H1 (cell line): ENCODE measurements around the gene MSI2. TPM values are rescaled to one million over a fixed set of nuclear protein-coding genes. Genes with fewer than 3 reads are reported as not detected.

Source experiments
- CTCF ChIA-PET: fragments of 300-600 bp; sonication (Branson Sonifier 250); formaldehyde crosslinking; loops from one replicate; lab custom pipeline; 2021; ENCODE audit not compliant: partially characterized antibody; lab: Charles Lee
- POLR2A ChIA-PET: fragments of 300-600 bp; sonication (Branson Sonifier 250); formaldehyde crosslinking; loops from one replicate; lab custom pipeline; 2021; ENCODE audit warnings: inconsistent platforms; ENCODE audit not compliant: partially characterized antibody; lab: Charles Lee
- DNase-seq, 2 experiments: peaks; one replicate each; pipeline versions ENCODE4 v3.0.0 to v3.0.0-alpha.2; 2010 to 2022; ENCODE audit warnings: low spot score in 2 of 2, low read depth in 1 of 2, mixed read lengths in 1 of 2
- FAIRE-seq: peaks from 2 replicates; lab custom pipeline; 2011; peaks lifted over from hg19 to GRCh38; lab: Jason Lieb, UNC
- H2AFZ ChIP-seq: 2 replicates; pipeline ENCODE4 v1.8.1; 2012; ENCODE audit warnings: low read length, inconsistent platforms
- H2AK5ac ChIP-seq: 2 replicates; pipeline ENCODE4 v1.6.1; 2013; ENCODE audit warnings: low read depth, low read length
- H2BK120ac ChIP-seq: replicated peaks from 2 replicates; pipeline ENCODE3; 2013; ENCODE audit warnings: low read depth, low read length, inconsistent platforms
- H2BK12ac ChIP-seq: 2 replicates; pipeline ENCODE4 v1.6.1; 2013; ENCODE audit warnings: low read depth, low read length
- H2BK15ac ChIP-seq: 2 replicates; pipeline ENCODE4 v1.6.1; 2013; ENCODE audit warnings: low read length
- H2BK20ac ChIP-seq: 2 replicates; pipeline ENCODE4 v1.6.1; 2013; ENCODE audit warnings: low read length
- H2BK5ac ChIP-seq: 2 replicates; pipeline ENCODE4 v1.6.1; 2013; ENCODE audit warnings: low read depth, low read length
- H3K14ac ChIP-seq: 2 replicates; pipeline ENCODE4 v1.6.1; 2013; ENCODE audit warnings: inconsistent platforms; ENCODE audit not compliant: insufficient read length
- H3K18ac ChIP-seq: 2 replicates; pipeline ENCODE4 v1.6.1; 2013; ENCODE audit warnings: low read length; ENCODE audit errors: extremely low read depth
- H3K23ac ChIP-seq: 2 replicates; pipeline ENCODE4 v1.6.1; 2013; ENCODE audit warnings: inconsistent platforms; ENCODE audit not compliant: insufficient read length
- H3K23me2 ChIP-seq: 2 replicates; pipeline ENCODE4 v1.6.1; 2013; ENCODE audit warnings: low read depth, low read length
- H3K27ac ChIP-seq: 2 replicates; pipeline ENCODE4 v1.6.1; 2011; ENCODE audit warnings: low read depth, low read length, inconsistent platforms
- H3K27me3 ChIP-seq, 4 experiments: replicated peaks in 1 of 4; 1 replicate in 1 of 4; 2 replicates in 3 of 4; pipeline versions ENCODE4 v1.6.1 to v1.8.1; 2011 to 2013; ENCODE audit warnings: low read length in 3 of 4, mild to moderate bottlenecking in 3 of 4, inconsistent platforms in 2 of 4, mixed read lengths in 2 of 4, moderate library complexity in 1 of 4; ENCODE audit not compliant: control insufficient read depth in 3 of 4, insufficient read depth in 3 of 4; ENCODE audit errors: extremely low read depth in 1 of 4
- H3K36me3 ChIP-seq, 4 experiments: 2 replicates each; pipeline versions ENCODE4 v1.6.1 to v1.8.1; 2011 to 2013; ENCODE audit warnings: mild to moderate bottlenecking in 4 of 4, low read length in 3 of 4, moderate library complexity in 2 of 4, control low read depth in 1 of 4, inconsistent platforms in 1 of 4; ENCODE audit not compliant: insufficient read depth in 4 of 4, control insufficient read depth in 2 of 4
- H3K4ac ChIP-seq: replicated peaks from 2 replicates; pipeline ENCODE3; 2013; ENCODE audit warnings: low read length, low read depth, mixed read lengths, inconsistent platforms; ENCODE audit not compliant: insufficient read length
- H3K4me1 ChIP-seq, 4 experiments: replicated peaks in 1 of 4; 1 replicate in 1 of 4; 2 replicates in 3 of 4; pipeline versions ENCODE4 v1.6.1 to v1.8.1; 2011 to 2013; ENCODE audit warnings: low read length in 3 of 4, inconsistent platforms in 2 of 4, mixed read lengths in 1 of 4; ENCODE audit not compliant: insufficient read depth in 4 of 4, control insufficient read depth in 3 of 4
- H3K4me2 ChIP-seq, 2 experiments: 2 replicates each; pipeline versions ENCODE4 v1.6.1 to v1.8.1; 2011 to 2013; ENCODE audit warnings: low read depth in 2 of 2, low read length in 2 of 2, control low read depth in 1 of 2, inconsistent platforms in 1 of 2, mild to moderate bottlenecking in 1 of 2; ENCODE audit not compliant: insufficient read depth in 1 of 2
- H3K4me3 ChIP-seq, 4 experiments: fragments of 200-600, 300-600 bp in 1 of 4; sonication (generic), shearing (Covaris generic), sonication (Bioruptor Twin) in 1 of 4; 2 replicates each; pipeline versions ENCODE4 v1.5.1 to v1.8.1; 2011 to 2016; ENCODE audit warnings: low read length in 4 of 4, low read depth in 3 of 4, control low read depth in 2 of 4, inconsistent platforms in 2 of 4, mild to moderate bottlenecking in 2 of 4, mixed read lengths in 1 of 4, moderate library complexity in 1 of 4; ENCODE audit not compliant: insufficient read depth in 2 of 4; ENCODE audit errors: extremely low read depth in 1 of 4
- H3K56ac ChIP-seq: replicated peaks from 2 replicates; pipeline ENCODE3; 2013; ENCODE audit warnings: low read depth, mild to moderate bottlenecking, mixed read lengths, low read length, inconsistent platforms; ENCODE audit not compliant: insufficient read length
- H3K79me1 ChIP-seq: 2 replicates; pipeline ENCODE4 v1.6.1; 2013; ENCODE audit warnings: low read depth, low read length, control low read depth
- H3K79me2 ChIP-seq, 2 experiments: 2 replicates each; pipeline versions ENCODE4 v1.6.1 to v1.8.1; 2012 to 2013; ENCODE audit warnings: low read length in 2 of 2, mild to moderate bottlenecking in 2 of 2, inconsistent platforms in 1 of 2; ENCODE audit not compliant: insufficient read depth in 2 of 2, control insufficient read depth in 1 of 2
- H3K9ac ChIP-seq, 4 experiments: replicated peaks in 1 of 4; 1 replicate in 1 of 4; 2 replicates in 3 of 4; pipeline versions ENCODE4 v1.6.1 to v1.8.1; 2011 to 2013; ENCODE audit warnings: low read depth in 3 of 4, low read length in 3 of 4, control low read depth in 2 of 4, mild to moderate bottlenecking in 2 of 4, moderate library complexity in 2 of 4, inconsistent platforms in 1 of 4; ENCODE audit errors: extremely low read depth in 1 of 4
- H3K9me3 ChIP-seq, 2 experiments: 2 replicates each; pipeline versions ENCODE4 v1.6.1 to v1.8.1; 2012 to 2013; ENCODE audit warnings: mild to moderate bottlenecking in 2 of 2, moderate library complexity in 2 of 2, control low read depth in 1 of 2, inconsistent platforms in 1 of 2, low read depth in 1 of 2, low read length in 1 of 2, mixed read lengths in 1 of 2; ENCODE audit not compliant: insufficient read depth in 2 of 2
- H4K20me1 ChIP-seq, 2 experiments: replicated peaks in 1 of 2; 2 replicates each; pipeline versions ENCODE3 to v1.8.1; 2011 to 2013; ENCODE audit warnings: inconsistent platforms in 2 of 2, low read length in 2 of 2, mild to moderate bottlenecking in 1 of 2; ENCODE audit not compliant: insufficient read depth in 2 of 2, control insufficient read depth in 1 of 2
- H4K5ac ChIP-seq: 2 replicates; pipeline ENCODE4 v1.6.1; 2013; ENCODE audit warnings: low read length, low read depth, mixed read lengths, inconsistent platforms; ENCODE audit not compliant: insufficient read length
- H4K8ac ChIP-seq: 2 replicates; pipeline ENCODE4 v1.8.0; 2013; ENCODE audit warnings: mild to moderate bottlenecking, moderate library complexity, low read length, inconsistent platforms; ENCODE audit not compliant: insufficient read depth; ENCODE audit errors: extremely low read depth
- H4K91ac ChIP-seq: replicated peaks from 2 replicates; pipeline ENCODE3; 2013; ENCODE audit warnings: low read length, mixed read lengths, inconsistent platforms; ENCODE audit not compliant: insufficient read length
- ASH2L ChIP-seq: fragments of 200-600, 300-600 bp; sonication (generic); IDR thresholded peaks from one replicate; pipeline ENCODE4 v1.7.1; 2017; ENCODE audit warnings: low read length
- CBX8 ChIP-seq: fragments of 300-800, 300-1000 bp; sonication (generic); IDR thresholded peaks from 2 replicates; pipeline ENCODE4 v1.7.1; 2016; ENCODE audit warnings: low read depth, low read length, borderline replicate concordance
- HDAC2 ChIP-seq, 2 experiments: fragments of 300-600 bp in 1 of 2; sonication (generic) in 1 of 2; IDR thresholded peaks; 2 replicates each; pipeline ENCODE4 v1.6.1; 2011 to 2012; ENCODE audit warnings: low read depth in 2 of 2, low read length in 2 of 2, mild to moderate bottlenecking in 2 of 2, moderate library complexity in 2 of 2, borderline replicate concordance in 1 of 2, inconsistent platforms in 1 of 2
- KDM1A ChIP-seq: fragments of 200-600, 300-600 bp; sonication (generic); IDR thresholded peaks from 2 replicates; pipeline ENCODE4 v1.7.1; 2016; ENCODE audit warnings: mild to moderate bottlenecking, low read length, borderline replicate concordance
- SP4 ChIP-seq: IDR thresholded peaks from 2 replicates; pipeline ENCODE4 v1.6.1; 2012; ENCODE audit warnings: low read length, inconsistent platforms
- WGBS, 2 experiments: shearing (Covaris generic) in 1 of 2; methylation state at CpG; one replicate each; pipeline versions ENCODE4 v1.1.6 to v1.1.7; 2013 to 2015; ENCODE audit warnings: low lambda C conversion rate in 2 of 2, mixed read lengths in 2 of 2, inconsistent platforms in 1 of 2, low coverage in 1 of 2, missing lambda C conversion rate in 1 of 2; ENCODE audit not compliant: insufficient replicate concordance in 2 of 2, insufficient coverage in 1 of 2, insufficient read length in 1 of 2; ENCODE audit errors: extremely low coverage in 1 of 2, missing lambda C conversion rate in 1 of 2; 5-methylcytosine and 5-hydroxymethylcytosine counted together
- polyA plus RNA-seq, 7 experiments: library from polyadenylated mRNA; depleted of rRNA in 3 of 7; stranded (reverse) in 5 of 7; unstranded in 2 of 7; fragments of >200 nt in 5 of 7; fragments of 200-250 nt in 2 of 7; gene quantifications; 1 replicate in 5 of 7; 2 replicates in 1 of 7; 4 replicates in 1 of 7; pipeline versions ENCODE4 v1.2.1 to v1.2.3, GENCODE V29; 2011 to 2013; ENCODE audit warnings: missing spikeins in 2 of 7, mixed read lengths in 2 of 7
- total RNA-seq: library from RNA; stranded (reverse); fragmentation: NEBNext Ultra II Directional; extraction: Animal tissue kit (Norgen Biotek cat#: 25700); gene quantifications from 2 replicates; pipeline ENCODE4 v1.2.1, GENCODE V29; 2021

Gene MSI2
- total and polyA plus RNA-seq, 2 of the 8 experiments (the other 6 are each of a cell fraction or from before 2014, with no cell fraction given) = 36.7 to 80.6 TPM

- DNase-seq (no peak), FAIRE-seq (no peak)
- Histone ChIP-seq H4K20me1 (peaks cover 2 to 6% of the 10 kb centered on the region in 2 experiments), H3K4me1 (peaks cover 8 to 23% (median 12%) of the 10 kb centered on the region in 4 experiments), H2BK120ac (no peak overlapping the region), H3K23ac (no peak overlapping the region), H3K79me2 (peaks cover 0 to 39% of the 10 kb centered on the region in 2 experiments; a peak in 3 of 4 replicates), H2BK20ac (no peak overlapping the region), H3K79me1 (peaks cover 9% of the 10 kb centered on the region), H3K36me3 (peaks cover 4 to 14% (median 9%) of the 10 kb centered on the region in 4 experiments; a peak in 5 of 8 replicates), H4K91ac (no peak overlapping the region), H3K9ac (no peak overlapping the region), H3K18ac (no peak overlapping the region), H3K4ac (no peak overlapping the region), H2BK15ac (no peak overlapping the region), H3K4me2 (no peak overlapping the region), H3K23me2 (no peaks in the 10 kb centered on the region), H4K5ac (no peak overlapping the region), H3K4me3 (no peak overlapping the region), H3K9me3 (no peaks in the 10 kb centered on the region), H3K14ac (no peak overlapping the region), H3K27ac (no peak overlapping the region), H2BK5ac (no peak overlapping the region), H2AFZ (no peak overlapping the region), H3K27me3 (no peaks in the 10 kb centered on the region), H2BK12ac (no peak overlapping the region), H3K56ac (no peak overlapping the region), H4K8ac (no peak overlapping the region), H2AK5ac (no peak overlapping the region)
- ChIA-PET POLR2A (no interaction called here), CTCF (no interaction called here)
- TF ChIP-seq ASH2L = no peak
- TF ChIP-seq KDM1A = no peak
- no peak for TF ChIP-seq CBX8
- TF ChIP-seq HDAC2 (IDR thresholded peaks at IDR 0.05; ENCODE audit: borderline replicate concordance in 1 of 2, low read depth in 2 of 2, low read length in 2 of 2) = no peak
- TF ChIP-seq SP4 = no peak
- WGBS, 2 experiments = 98% methylated on average over 4 of the region's 4 CpGs; no CpG with 5 or more reads in 1 of the 2 experiments
Measured at GRCh38 chr17:57344261-57344660, 87.9 kb downstream of the MSI2 start.
